Calu3 (cell line): Measurements from ENCODE around the gene CAND1. TPM values are rescaled to one million over a fixed set of nuclear protein-coding genes. Genes with fewer than 3 reads are reported as not detected.

Experiments used
- Bru-seq: library from RNA; stranded (reverse); fragments of 400-500 nt; gene quantifications from one replicate; lab custom pipeline; 2021; lab: Mats Ljungman, UMichigan
- BruChase-seq, 2 experiments: library from RNA; stranded (reverse); fragments of 400-500 nt; gene quantifications; one replicate each; lab custom pipeline; 2021; lab: Mats Ljungman, UMichigan
- BruUV-seq: library from RNA; stranded (reverse); fragments of 400-500 nt; replicated peaks from 2 replicates; lab custom pipeline; 2021; lab: Mats Ljungman, UMichigan
- CTCF ChIA-PET: fragments of 300-600 bp; sonication (Branson Sonifier 250); formaldehyde crosslinking; loops from one replicate; lab custom pipeline; 2022; ENCODE audit warnings: antibody characterized with exemption; lab: Charles Lee
- DNase-seq: peaks from one replicate; pipeline ENCODE4 v3.0.0; 2022
- H3K27ac Mint-ChIP-seq: one replicate; pipeline ENCODE4 v1.8.0; 2022; ENCODE audit warnings: mixed read lengths; ENCODE audit not compliant: unreplicated experiment
- H3K27me3 Mint-ChIP-seq: one replicate; pipeline ENCODE4 v1.8.0; 2022; ENCODE audit warnings: mixed read lengths; ENCODE audit not compliant: unreplicated experiment
- H3K36me3 Mint-ChIP-seq: one replicate; pipeline ENCODE4 v1.8.0; 2022; ENCODE audit warnings: mild to moderate bottlenecking, moderate library complexity, mixed read lengths; ENCODE audit not compliant: insufficient read depth, unreplicated experiment
- H3K4me1 Mint-ChIP-seq: one replicate; pipeline ENCODE4 v1.8.0; 2022; ENCODE audit warnings: mild to moderate bottlenecking, low read depth, mixed read lengths; ENCODE audit not compliant: unreplicated experiment
- H3K4me3 Mint-ChIP-seq: one replicate; pipeline ENCODE4 v1.8.0; 2022; ENCODE audit warnings: mild to moderate bottlenecking, low read depth, moderate library complexity, mixed read lengths; ENCODE audit not compliant: unreplicated experiment
- H3K9me3 Mint-ChIP-seq: one replicate; pipeline ENCODE4 v1.8.0; 2022; ENCODE audit warnings: low read depth, mixed read lengths; ENCODE audit not compliant: unreplicated experiment
- intact Hi-C: fragments of 100-400 bp; cut with micrococcal nuclease; formaldehyde crosslinking; loops from one replicate; pipeline ENCODE4 v1.10.0; 2022; ENCODE audit not compliant: unreplicated experiment
- long read RNA-seq: library from polyadenylated mRNA; stranded (forward); transcript quantifications from one replicate; pipeline ENCODE4 v2.0.0, GENCODE V29; 2022
- total RNA-seq: library from RNA; stranded (reverse); gene quantifications from 2 replicates; pipeline ENCODE4 v1.2.3, GENCODE V29; 2022
- TF ChIP-seq, protein P1 (sequence below): fragments of 200-600 bp; IDR thresholded peaks from one replicate; pipeline ENCODE4 v1.8.0; 2022; ENCODE audit warnings: antibody characterized with exemption; ENCODE audit not compliant: unreplicated experiment

CAND1 gene
- total RNA-seq (182 and 197 TPM in 2 replicates), Bru-seq, nascent RNA (percentile 96 among the genes with signal in this experiment), BruChase-seq, experiment 1, labeled RNA remaining after a 6-hour chase (percentile 96 among the genes with signal in this experiment), BruChase-seq, experiment 2, labeled RNA remaining after a 2-hour chase (percentile 96 among the genes with signal in this experiment)
- long read RNA-seq, full-length matches to known transcripts: 81 of 103 reads
- long read RNA-seq, partial matches to known transcripts: 10 of 103 reads
- long read RNA-seq, other reads (novel, unspliced or antisense): 12 of 103 reads

DNA sequence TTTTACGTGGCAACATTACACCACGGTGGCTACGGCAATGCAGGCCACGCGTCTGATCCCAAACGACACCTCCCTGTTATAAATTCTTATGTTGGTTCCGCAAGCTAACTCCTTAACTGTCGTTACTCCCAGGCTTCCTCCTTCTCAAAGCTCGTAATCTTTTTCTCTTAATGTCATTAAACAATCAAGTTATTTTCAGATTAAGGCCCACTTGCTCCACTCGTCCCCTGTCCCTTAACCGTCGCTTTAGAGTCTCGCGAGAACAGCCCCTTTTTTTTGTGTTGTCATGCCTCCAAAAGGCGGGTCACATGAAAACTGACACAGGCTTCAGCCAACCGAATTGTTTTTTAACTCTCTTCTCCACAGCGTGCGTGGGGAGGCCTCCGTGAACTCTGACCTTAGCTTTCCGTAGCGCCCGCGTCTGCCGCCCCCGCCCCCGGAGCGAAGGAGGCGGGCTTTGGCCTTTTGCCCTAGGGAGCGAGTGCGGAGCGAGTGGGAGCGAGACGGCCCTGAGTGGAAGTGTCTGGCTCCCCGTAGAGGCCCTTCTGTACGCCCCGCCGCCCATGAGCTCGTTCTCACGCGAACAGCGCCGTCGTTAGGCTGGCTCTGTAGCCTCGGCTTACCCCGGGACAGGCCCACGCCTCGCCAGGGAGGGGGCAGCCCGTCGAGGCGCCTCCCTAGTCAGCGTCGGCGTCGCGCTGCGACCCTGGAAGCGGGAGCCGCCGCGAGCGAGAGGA lies at the start of gene CAND1:
TSS of gene CAND1 (plus strand) at position 463 of the 737 bp plus-strand sequence. CDS start 360 bp downstream, outside the sequence.
- TF ChIP-seq, protein P1, sequence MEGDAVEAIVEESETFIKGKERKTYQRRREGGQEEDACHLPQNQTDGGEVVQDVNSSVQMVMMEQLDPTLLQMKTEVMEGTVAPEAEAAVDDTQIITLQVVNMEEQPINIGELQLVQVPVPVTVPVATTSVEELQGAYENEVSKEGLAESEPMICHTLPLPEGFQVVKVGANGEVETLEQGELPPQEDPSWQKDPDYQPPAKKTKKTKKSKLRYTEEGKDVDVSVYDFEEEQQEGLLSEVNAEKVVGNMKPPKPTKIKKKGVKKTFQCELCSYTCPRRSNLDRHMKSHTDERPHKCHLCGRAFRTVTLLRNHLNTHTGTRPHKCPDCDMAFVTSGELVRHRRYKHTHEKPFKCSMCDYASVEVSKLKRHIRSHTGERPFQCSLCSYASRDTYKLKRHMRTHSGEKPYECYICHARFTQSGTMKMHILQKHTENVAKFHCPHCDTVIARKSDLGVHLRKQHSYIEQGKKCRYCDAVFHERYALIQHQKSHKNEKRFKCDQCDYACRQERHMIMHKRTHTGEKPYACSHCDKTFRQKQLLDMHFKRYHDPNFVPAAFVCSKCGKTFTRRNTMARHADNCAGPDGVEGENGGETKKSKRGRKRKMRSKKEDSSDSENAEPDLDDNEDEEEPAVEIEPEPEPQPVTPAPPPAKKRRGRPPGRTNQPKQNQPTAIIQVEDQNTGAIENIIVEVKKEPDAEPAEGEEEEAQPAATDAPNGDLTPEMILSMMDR: no peak
- CTCF ChIA-PET: interaction anchor here (0.6 to 2.1 kb wide), 11 partner anchors 8 to 649 kb away, joined by 3 to 12 read pairs (median 4); no protein-coding TSS in a partner anchor
- Mint-ChIP-seq H3K9me3 (peaks cover 2% of the 10 kb centered on the region), H3K27ac (peak within 1 kb of the TSS; percentile 99), H3K4me3 (peak within 1 kb of the TSS; percentile 75), H3K4me1 (peaks cover 3% of the 10 kb centered on the region), H3K36me3 (peaks cover 33% of the 10 kb centered on the region), H3K27me3 (no peaks in the 10 kb centered on the region)
- intact Hi-C loops: no loop called here
- BruUV-seq: no TSS peak
- peak; percentile 96 for DNase-seq

DNA sequence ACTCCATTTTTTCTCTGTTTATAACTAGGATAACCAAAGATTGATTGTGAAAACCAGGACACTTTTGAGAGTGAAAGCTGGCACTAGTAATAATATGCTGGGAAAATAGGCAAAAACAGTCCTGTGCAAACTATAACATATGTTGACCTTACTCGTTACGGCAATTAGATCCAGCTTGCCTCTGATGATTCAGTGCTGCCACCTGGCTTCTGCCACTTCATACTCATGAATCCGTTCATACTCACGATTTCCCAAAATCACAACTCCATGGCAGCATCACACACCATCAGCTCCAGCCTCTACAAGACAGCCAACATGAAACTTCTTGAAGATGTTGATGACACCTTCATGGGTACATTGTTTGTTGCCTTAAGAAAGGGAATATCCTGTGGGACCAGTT lies 49.1 kb upstream of the CAND1 start:
- no peak overlapping the region for H3K27ac Mint-ChIP-seq
- H3K4me1 Mint-ChIP-seq: peaks cover 10% of the 10 kb centered on the region
- no peaks in the 10 kb centered on the region for H3K9me3 Mint-ChIP-seq
- TF ChIP-seq, protein P1: peak; percentile 46
- H3K4me3 Mint-ChIP-seq: no peak overlapping the region
- BruUV-seq: no TSS peak
- H3K36me3 Mint-ChIP-seq: no peaks in the 10 kb centered on the region
- intact Hi-C loops: loop anchor here (1.0 to 10.0 kb wide), 5 partner anchors 59 to 528 kb away; no protein-coding TSS in a partner anchor
- peak; percentile 40 for DNase-seq
- CTCF ChIA-PET: interaction anchor here (0.6 to 1.0 kb wide), 2 partner anchors 11 to 58 kb away, joined by 3 read pairs; no protein-coding TSS in a partner anchor
- peaks cover 15% of the 10 kb centered on the region for H3K27me3 Mint-ChIP-seq

DNA sequence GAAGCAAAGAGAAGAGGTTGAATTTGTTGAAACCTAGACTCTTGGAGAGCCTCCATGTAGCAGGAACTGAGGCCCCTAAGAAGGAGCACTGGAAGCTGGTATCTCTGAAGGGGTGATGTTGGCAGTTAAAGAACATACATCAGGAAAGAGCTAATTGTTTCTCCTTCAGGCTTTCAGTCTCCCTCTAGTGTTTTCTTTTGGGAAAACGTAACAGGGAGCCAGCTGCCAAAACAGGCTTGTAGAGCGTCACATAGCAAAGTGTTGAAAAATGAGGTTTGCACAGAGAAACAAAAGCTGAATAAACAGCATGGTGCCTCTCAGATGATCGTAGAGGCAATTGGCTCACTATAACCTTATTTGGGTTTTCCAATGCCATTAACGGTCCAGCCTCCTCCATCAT lies 46.9 kb upstream of the CAND1 start:
- peak; percentile 36 for DNase-seq
- no TSS peak for BruUV-seq

DNA sequence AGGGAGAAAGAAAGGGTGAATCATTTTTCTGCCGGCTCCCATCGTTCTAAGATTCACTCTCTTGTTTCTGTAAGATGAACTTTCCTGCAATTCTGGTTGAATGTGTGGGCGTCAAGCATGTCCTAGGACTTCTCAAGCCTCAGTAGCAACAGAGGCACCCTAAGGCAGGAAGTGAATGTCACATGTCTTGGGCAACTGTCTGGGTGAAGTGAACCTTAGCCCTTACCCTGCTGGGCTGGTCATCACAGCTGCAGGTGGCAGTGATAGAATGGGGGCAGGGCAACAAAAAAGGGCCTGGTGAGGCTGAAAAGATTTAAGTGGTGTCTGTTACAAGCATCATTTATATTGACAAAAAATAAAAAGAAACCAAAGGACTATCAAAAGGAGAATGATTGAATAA lies 45.9 kb upstream of the CAND1 start:
- CTCF ChIA-PET: no interaction called here
- Mint-ChIP-seq H3K9me3 (no peaks in the 10 kb centered on the region), H3K27me3 (peaks cover under 1% of the 10 kb centered on the region), H3K27ac (no peak overlapping the region), H3K4me3 (no peak overlapping the region), H3K36me3 (no peaks in the 10 kb centered on the region), H3K4me1 (peaks cover 10% of the 10 kb centered on the region)
- TF ChIP-seq, protein P1: no peak
- no peak for DNase-seq
- BruUV-seq: no TSS peak
- intact Hi-C loops: loop anchor here (5.0 to 10.0 kb wide), 2 partner anchors 148 to 531 kb away; no protein-coding TSS in a partner anchor

More for the DNA sequence above, 46.9 kb upstream of the CAND1 start:
- H3K9me3 Mint-ChIP-seq: no peaks in the 10 kb centered on the region
- TF ChIP-seq, protein P1: peak; percentile 47
- H3K27ac Mint-ChIP-seq: no peak overlapping the region
- CTCF ChIA-PET: interaction anchor here (0.6 to 1.1 kb wide), 9 partner anchors 16 to 533 kb away, joined by 3 to 11 read pairs (median 4); partner anchors contain the start of gene CAND1
- H3K36me3 Mint-ChIP-seq: no peaks in the 10 kb centered on the region
- intact Hi-C loops: loop anchor here (1.0 to 10.0 kb wide), 3 partner anchors 148 to 530 kb away; no protein-coding TSS in a partner anchor
- peaks cover 10% of the 10 kb centered on the region for H3K4me1 Mint-ChIP-seq
- H3K4me3 Mint-ChIP-seq: no peak overlapping the region
- H3K27me3 Mint-ChIP-seq: peaks cover 5% of the 10 kb centered on the region
